ENCODE measurements around the gene ASCC1. TPM values are rescaled to one million over a fixed set of nuclear protein-coding genes. Genes with fewer than 3 reads are reported as not detected.

The ASCC1 gene, protein sequence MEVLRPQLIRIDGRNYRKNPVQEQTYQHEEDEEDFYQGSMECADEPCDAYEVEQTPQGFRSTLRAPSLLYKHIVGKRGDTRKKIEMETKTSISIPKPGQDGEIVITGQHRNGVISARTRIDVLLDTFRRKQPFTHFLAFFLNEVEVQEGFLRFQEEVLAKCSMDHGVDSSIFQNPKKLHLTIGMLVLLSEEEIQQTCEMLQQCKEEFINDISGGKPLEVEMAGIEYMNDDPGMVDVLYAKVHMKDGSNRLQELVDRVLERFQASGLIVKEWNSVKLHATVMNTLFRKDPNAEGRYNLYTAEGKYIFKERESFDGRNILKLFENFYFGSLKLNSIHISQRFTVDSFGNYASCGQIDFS
- 10 to 100 TPM; 13.4 to 34.0 (median 20.5) TPM for total RNA-seq

DNA sequence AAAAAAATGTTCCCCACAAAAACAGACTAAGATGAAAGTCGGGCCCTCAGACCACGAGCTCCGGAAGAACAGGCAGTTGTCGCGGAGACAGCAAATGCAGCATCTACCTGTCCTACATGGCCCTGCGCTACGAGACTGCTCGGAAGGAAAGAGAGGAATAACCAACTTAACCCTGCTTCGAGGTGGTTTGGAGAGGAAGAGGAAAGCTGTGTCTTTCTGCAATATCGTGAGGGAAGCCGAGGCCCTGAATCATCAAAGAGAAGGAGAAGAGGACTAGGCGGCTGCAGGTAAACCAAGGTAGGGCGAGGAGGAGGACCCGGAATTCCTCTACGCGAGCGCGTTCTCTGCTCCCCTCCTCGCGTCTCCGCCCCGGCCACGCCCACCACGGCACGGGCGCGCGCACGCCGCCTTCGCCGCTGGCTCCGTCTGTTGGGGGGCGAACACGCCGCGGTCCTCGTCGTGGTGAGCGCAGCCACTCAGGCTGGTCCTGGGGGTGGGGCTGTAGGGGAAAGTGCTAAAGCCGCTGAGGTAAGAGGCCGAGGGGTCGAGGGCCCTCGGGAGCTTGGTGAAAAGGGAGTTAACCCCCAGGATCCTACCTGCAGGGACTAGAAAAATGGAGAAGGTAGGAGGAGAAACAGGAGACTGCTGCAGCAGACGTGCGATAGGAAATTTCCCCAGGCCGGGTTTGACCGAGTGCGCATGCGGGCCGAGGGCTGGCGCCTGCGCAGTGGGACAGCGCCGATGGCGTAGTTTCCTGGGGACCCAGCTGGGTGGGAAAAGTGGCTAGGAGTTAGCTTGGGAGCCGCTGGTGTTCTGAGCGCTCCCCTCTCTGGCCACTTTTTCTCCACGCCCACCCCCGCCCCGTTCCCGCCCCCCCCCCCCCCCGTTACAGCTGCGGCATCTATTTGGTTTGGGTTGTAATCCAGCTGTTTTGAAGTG lies at the start of gene ASCC1, which contains the start of gene ANAPC16:
Gene ASCC1 (minus strand): TSS at position 666 of the 939 bp plus-strand sequence. CDS start 2,978 bp downstream, outside the sequence.
Gene ANAPC16 (plus strand): TSS at position 402 of the 939 bp plus-strand sequence. CDS start 7,903 bp downstream, outside the sequence.
- Histone ChIP-seq H3K27ac (peak within 1 kb of the TSS; percentile 98 to 99 (median 98)), H3K4me3 (peak within 1 kb of the TSS; percentile 56 to 89 (median 64)), H3K27me3 (no peaks in the 10 kb centered on the region), H3K36me3 (peaks cover 0 to 16% (median 5%) of the 10 kb centered on the region in 4 donors), H3K9me3 (no peaks in the 10 kb centered on the region), H3K4me1 (peaks cover 18 to 46% (median 33%) of the 10 kb centered on the region in 4 donors)
- intact Hi-C loops (cut with DNase I; ENCODE audit: low total_unique reads), result loop anchor here (5.0 kb wide), 1 partner anchor 121 kb away; no protein-coding TSS in a partner anchor
- no peak for TF ChIP-seq EP300 (IDR thresholded peaks at IDR 0.05; ENCODE audit: low read depth)
- peak; percentile 82 to 98 (median 97) for TF ChIP-seq POLR2AphosphoS5 (IDR thresholded peaks at IDR 0.05)
- peak; percentile 96 for TF ChIP-seq POLR2A (IDR thresholded peaks at IDR 0.05)
- TF ChIP-seq, protein P1, sequence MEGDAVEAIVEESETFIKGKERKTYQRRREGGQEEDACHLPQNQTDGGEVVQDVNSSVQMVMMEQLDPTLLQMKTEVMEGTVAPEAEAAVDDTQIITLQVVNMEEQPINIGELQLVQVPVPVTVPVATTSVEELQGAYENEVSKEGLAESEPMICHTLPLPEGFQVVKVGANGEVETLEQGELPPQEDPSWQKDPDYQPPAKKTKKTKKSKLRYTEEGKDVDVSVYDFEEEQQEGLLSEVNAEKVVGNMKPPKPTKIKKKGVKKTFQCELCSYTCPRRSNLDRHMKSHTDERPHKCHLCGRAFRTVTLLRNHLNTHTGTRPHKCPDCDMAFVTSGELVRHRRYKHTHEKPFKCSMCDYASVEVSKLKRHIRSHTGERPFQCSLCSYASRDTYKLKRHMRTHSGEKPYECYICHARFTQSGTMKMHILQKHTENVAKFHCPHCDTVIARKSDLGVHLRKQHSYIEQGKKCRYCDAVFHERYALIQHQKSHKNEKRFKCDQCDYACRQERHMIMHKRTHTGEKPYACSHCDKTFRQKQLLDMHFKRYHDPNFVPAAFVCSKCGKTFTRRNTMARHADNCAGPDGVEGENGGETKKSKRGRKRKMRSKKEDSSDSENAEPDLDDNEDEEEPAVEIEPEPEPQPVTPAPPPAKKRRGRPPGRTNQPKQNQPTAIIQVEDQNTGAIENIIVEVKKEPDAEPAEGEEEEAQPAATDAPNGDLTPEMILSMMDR (IDR thresholded peaks at IDR 0.05), result peak in 1 of 5 experiments; percentile 26
- DNase-seq, result peak; percentile 94
- in situ Hi-C loops (cut with MboI; ENCODE audit: low pct_ligation_motif_present in 1 of 4, low pct_unique_long_range_greater_than_20kb in 1 of 4, low sequenced_read_pairs in 3 of 4), result loop anchor here in 1 of 4 donors (25.0 kb wide), 1 partner anchor 121 kb away; no protein-coding TSS in a partner anchor
- WGBS, 2 donors (ENCODE audit: low coverage in 1 of 2), result 0% methylated on average over 19 to 50 of the region's 64 CpGs

DNA sequence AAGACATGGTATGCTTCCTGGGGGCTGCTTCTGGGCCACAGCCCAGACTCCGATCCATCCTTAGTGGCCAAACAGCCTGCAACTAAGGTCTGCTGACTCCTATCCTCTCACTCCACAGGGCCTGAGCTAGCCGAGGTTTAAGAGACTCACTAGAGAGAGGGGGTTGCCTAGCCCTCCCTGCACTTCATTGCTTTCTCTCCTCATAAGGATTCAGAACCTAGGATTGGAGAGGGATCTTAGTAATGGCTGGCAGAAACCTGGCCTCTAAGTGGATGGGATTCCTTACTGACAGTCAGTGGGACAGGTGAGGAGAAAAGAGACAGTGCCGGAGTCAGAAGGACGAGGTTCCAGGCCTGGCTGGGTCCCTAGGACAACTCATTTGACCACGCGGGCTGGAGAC lies 49.4 kb upstream of the ASCC1 start:
- in situ Hi-C loops (cut with MboI; ENCODE audit: low pct_ligation_motif_present in 1 of 4, low pct_unique_long_range_greater_than_20kb in 1 of 4, low sequenced_read_pairs in 3 of 4), result no loop called here

DNA sequence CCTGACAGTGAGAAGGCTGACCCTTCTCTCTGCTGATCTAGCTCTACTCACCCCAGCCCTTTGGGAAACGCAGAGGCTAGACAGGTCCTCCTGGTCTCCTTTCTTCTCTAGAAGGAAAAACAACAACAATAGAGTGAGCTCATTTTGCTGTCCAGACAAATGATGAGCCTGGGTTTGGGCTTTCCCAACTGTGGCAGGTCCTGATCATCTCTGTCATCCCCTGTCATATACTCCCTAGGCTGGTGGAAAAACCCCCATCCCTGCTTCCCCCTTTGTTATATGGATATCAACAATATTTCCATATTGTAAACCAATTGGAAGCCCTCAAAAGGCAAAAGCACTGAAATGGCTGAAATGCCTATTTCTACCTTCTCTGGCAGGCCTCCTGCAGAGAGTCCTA lies 48.5 kb upstream of the ASCC1 start:
- 96% methylated on average over 1 of the region's 1 CpG; no CpG with 5 or more reads in 1 of the 2 donors for WGBS, 2 donors (ENCODE audit: low coverage in 1 of 2)
- in situ Hi-C loops (cut with MboI; ENCODE audit: low pct_ligation_motif_present in 1 of 4, low pct_unique_long_range_greater_than_20kb in 1 of 4, low sequenced_read_pairs in 3 of 4) (no loop called here), intact Hi-C loops (cut with DNase I; ENCODE audit: low total_unique reads) (no loop called here)
- Histone ChIP-seq H3K36me3 (no peaks in the 10 kb centered on the region), H3K27me3 (no peaks in the 10 kb centered on the region), H3K4me3 (no peak overlapping the region), H3K9me3 (no peaks in the 10 kb centered on the region), H3K4me1 (peaks cover 22 to 46% (median 40%) of the 10 kb centered on the region in 4 donors), H3K27ac (peak overlapping the region in 1 of 4 donors; percentile 74)
- no peak for DNase-seq
- no peak for TF ChIP-seq POLR2AphosphoS5 (IDR thresholded peaks at IDR 0.05)
- TF ChIP-seq POLR2A (IDR thresholded peaks at IDR 0.05), result no peak
- TF ChIP-seq, protein P1 (IDR thresholded peaks at IDR 0.05), result no peak
- no peak for TF ChIP-seq EP300 (IDR thresholded peaks at IDR 0.05; ENCODE audit: low read depth)

More for the DNA sequence above, 49.4 kb upstream of the ASCC1 start:
- H3K27ac ChIP-seq, result no peak overlapping the region
- WGBS, 2 donors (ENCODE audit: low coverage in 1 of 2), result 91 to 93% methylated on average over 4 to 6 of the region's 6 CpGs
- intact Hi-C loops (cut with DNase I; ENCODE audit: low total_unique reads), result no loop called here
- TF ChIP-seq POLR2AphosphoS5 (IDR thresholded peaks at IDR 0.05), result no peak
- no peak for TF ChIP-seq POLR2A (IDR thresholded peaks at IDR 0.05)
- TF ChIP-seq, protein P1 (IDR thresholded peaks at IDR 0.05), result no peak
- TF ChIP-seq EP300 (IDR thresholded peaks at IDR 0.05; ENCODE audit: low read depth), result no peak
- no peaks in the 10 kb centered on the region for H3K9me3 ChIP-seq
- H3K27me3 ChIP-seq, result no peaks in the 10 kb centered on the region
- DNase-seq, result no peak
- no peaks in the 10 kb centered on the region for H3K36me3 ChIP-seq
- H3K4me3 ChIP-seq, result no peak overlapping the region
- H3K4me1 ChIP-seq, result peaks cover 13 to 36% (median 31%) of the 10 kb centered on the region in 4 donors
